ENCODE results near the gene PARD3.
"Not testable (repeated sequence)": the region's sequence is repeated elsewhere in the genome, so short reads cannot be mapped to it uniquely, and the experiment has no call there.

PARD3 gene

GRCh38 chr10:34646331-34646730 is 168.8 kb downstream of the PARD3 start:
- in situ Hi-C loops (cut with HindIII; ENCODE audit: low sequenced_read_pairs) = no loop called here
- no peak for DNase-seq (ENCODE audit: low read depth, low spot score)
- H3K4me3 ChIP-seq (ENCODE audit: low read depth, low read length) = no peak overlapping the region
- TF ChIP-seq, protein P1, sequence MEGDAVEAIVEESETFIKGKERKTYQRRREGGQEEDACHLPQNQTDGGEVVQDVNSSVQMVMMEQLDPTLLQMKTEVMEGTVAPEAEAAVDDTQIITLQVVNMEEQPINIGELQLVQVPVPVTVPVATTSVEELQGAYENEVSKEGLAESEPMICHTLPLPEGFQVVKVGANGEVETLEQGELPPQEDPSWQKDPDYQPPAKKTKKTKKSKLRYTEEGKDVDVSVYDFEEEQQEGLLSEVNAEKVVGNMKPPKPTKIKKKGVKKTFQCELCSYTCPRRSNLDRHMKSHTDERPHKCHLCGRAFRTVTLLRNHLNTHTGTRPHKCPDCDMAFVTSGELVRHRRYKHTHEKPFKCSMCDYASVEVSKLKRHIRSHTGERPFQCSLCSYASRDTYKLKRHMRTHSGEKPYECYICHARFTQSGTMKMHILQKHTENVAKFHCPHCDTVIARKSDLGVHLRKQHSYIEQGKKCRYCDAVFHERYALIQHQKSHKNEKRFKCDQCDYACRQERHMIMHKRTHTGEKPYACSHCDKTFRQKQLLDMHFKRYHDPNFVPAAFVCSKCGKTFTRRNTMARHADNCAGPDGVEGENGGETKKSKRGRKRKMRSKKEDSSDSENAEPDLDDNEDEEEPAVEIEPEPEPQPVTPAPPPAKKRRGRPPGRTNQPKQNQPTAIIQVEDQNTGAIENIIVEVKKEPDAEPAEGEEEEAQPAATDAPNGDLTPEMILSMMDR (IDR thresholded peaks at IDR 0.05; ENCODE audit: low read depth, low read length) = no peak

GRCh38 chr10:34644815-34645214 is 170.3 kb downstream of the PARD3 start:
- in situ Hi-C loops (cut with HindIII; ENCODE audit: low sequenced_read_pairs); H3K4me3 ChIP-seq (ENCODE audit: low read depth, low read length); DNase-seq (ENCODE audit: low read depth, low spot score): not testable (repeated sequence)

GRCh38 chr10:34644224-34644623 is 170.9 kb downstream of the PARD3 start:
- no peak for DNase-seq (ENCODE audit: low read depth, low spot score)
- TF ChIP-seq, protein P1 (IDR thresholded peaks at IDR 0.05; ENCODE audit: low read depth, low read length) = no peak
- in situ Hi-C loops (cut with HindIII; ENCODE audit: low sequenced_read_pairs) = no loop called here
- no peak overlapping the region for H3K4me3 ChIP-seq (ENCODE audit: low read depth, low read length)

GRCh38 chr10:34643620-34644019 is 171.5 kb downstream of the PARD3 start:
- no peak for DNase-seq (ENCODE audit: low read depth, low spot score)
- H3K4me3 ChIP-seq (ENCODE audit: low read depth, low read length) = no peak overlapping the region
- in situ Hi-C loops (cut with HindIII; ENCODE audit: low sequenced_read_pairs) = no loop called here
- TF ChIP-seq, protein P1 (IDR thresholded peaks at IDR 0.05; ENCODE audit: low read depth, low read length) = no peak

DNA sequence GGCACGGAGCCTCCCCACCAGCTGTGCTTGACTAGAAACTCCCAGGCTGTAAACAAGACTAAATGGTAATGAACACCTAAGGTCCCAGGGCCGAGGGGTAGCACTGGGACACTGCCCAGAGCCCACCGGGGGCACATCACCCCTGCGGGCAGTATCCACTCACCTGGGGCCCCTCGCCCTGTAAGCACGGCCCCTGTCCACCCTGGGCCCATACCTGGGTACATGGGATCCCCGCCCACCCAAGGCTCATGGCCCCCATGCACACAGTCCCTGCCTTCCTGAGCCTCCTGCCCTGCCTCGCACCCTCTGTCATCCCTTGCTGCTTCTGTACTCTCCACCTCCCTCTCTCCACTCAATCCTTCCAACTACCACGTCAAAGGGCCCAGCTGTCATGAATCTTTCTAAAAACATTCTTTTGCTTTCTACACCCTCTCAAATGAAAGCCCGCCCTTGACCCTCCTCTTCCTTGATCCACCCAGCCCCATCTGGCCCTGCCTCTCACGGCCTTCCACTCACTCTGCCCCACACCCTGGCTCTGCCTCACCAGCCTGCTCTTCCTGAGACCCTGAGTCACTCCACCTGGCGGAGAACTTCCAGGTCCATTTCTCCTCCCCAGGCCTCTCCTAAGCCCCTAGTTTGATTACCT is 173.1 kb downstream of the PARD3 start:
- H3K4me3 ChIP-seq (ENCODE audit: low read depth, low read length) = no peak overlapping the region
- TF ChIP-seq, protein P1 (IDR thresholded peaks at IDR 0.05; ENCODE audit: low read depth, low read length) = no peak
- DNase-seq (ENCODE audit: low read depth, low spot score) = no peak
- in situ Hi-C loops (cut with HindIII; ENCODE audit: low sequenced_read_pairs) = no loop called here

GRCh38 chr10:34641147-34641912 is 173.8 kb downstream of the PARD3 start:
- TF ChIP-seq, protein P1 (IDR thresholded peaks at IDR 0.05; ENCODE audit: low read depth, low read length) = no peak
- DNase-seq (ENCODE audit: low read depth, low spot score) = no peak
- in situ Hi-C loops (cut with HindIII; ENCODE audit: low sequenced_read_pairs) = no loop called here
- H3K4me3 ChIP-seq (ENCODE audit: low read depth, low read length) = no peak overlapping the region

DNA sequence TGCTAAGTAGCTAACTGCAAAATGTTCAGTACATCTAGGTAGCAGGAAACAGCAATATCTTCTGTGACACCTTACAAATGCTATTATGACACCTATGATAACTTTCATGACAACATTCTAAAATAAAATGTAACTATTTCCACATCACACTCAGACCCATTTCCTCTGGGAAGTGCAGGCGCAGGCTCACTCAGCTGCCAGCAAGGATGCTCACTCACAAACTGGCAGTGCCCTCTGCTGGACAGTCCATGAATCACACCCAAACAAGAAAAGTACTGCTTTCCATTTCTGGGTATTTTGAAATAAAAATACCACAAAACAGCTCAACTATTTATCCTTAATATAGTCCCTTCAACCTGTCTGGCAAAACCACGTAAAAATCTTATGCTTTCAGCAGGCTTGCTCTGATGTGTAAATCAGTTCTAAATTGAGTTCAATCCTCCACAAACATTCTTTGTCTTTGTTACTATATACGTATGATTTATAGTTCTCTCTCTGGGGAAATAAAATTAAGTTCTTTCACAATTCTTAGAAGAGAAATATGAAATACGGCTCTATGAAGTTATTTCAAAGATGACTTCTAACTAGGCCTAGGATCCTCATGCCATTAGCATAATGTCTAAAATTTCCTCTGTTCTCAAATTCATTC is 176.6 kb downstream of the PARD3 start:
- in situ Hi-C loops (cut with HindIII; ENCODE audit: low sequenced_read_pairs) = no loop called here
- TF ChIP-seq, protein P1 (IDR thresholded peaks at IDR 0.05; ENCODE audit: low read depth, low read length) = peak; percentile 84
- peak; percentile 84 for DNase-seq (ENCODE audit: low read depth, low spot score)
- no peak overlapping the region for H3K4me3 ChIP-seq (ENCODE audit: low read depth, low read length)
